Fibroblast of villous mesenchyme (primary cell): Measurements from ENCODE around the gene OR2T1. TPM values are rescaled to one million over a fixed set of nuclear protein-coding genes. Genes with fewer than 3 reads are reported as not detected.

ENCODE experiments used
- DNase-seq: peaks from one replicate; pipeline ENCODE4 v3.0.0-alpha.2; 2010; ENCODE audit warnings: low read depth
- H3K4me3 ChIP-seq: 2 replicates; pipeline ENCODE4 v1.5.1; 2011; ENCODE audit warnings: low read depth, mild to moderate bottlenecking, low read length
- CTCF ChIP-seq: IDR thresholded peaks from 2 replicates; pipeline ENCODE4 v1.5.1; 2012; ENCODE audit warnings: low read depth, mild to moderate bottlenecking, low read length; ENCODE audit not compliant: insufficient read depth
- total RNA-seq: library from RNA; depleted of rRNA; stranded (reverse); fragments of >200 nt; gene quantifications from 2 replicates; pipeline ENCODE4 v1.2.3, GENCODE V29; 2012

Gene OR2T1
- total RNA-seq, 1 donor: not detected

- no peak for TF ChIP-seq CTCF
- H3K4me3 ChIP-seq: no peak overlapping the region
- no peak for DNase-seq
These were observed 25.9 kb upstream of the OR2T1 start for GRCh38 chr1:248376916-248377315.

- no peak for TF ChIP-seq CTCF
- no peak for DNase-seq
- H3K4me3 ChIP-seq: no peak overlapping the region
These were observed 22.0 kb upstream of the OR2T1 start for GRCh38 chr1:248380854-248381253.

- no peak for TF ChIP-seq CTCF
- no peak overlapping the region for H3K4me3 ChIP-seq
These were observed 14.4 kb upstream of the OR2T1 start for GRCh38 chr1:248388426-248388825.

GRCh38 chr1:248393050-248393449 is 9.8 kb upstream of the OR2T1 start:
- H3K4me3 ChIP-seq: no peak overlapping the region
- TF ChIP-seq CTCF: no peak
- DNase-seq: no peak

More at GRCh38 chr1:248388426-248388825, 14.4 kb upstream of the OR2T1 start:
- no peak for DNase-seq

GRCh38 chr1:248404024-248404423 is 1.2 kb downstream of the OR2T1 start:
- peak; percentile 20 for DNase-seq
- TF ChIP-seq CTCF: no peak
- H3K4me3 ChIP-seq: no peak overlapping the region

GRCh38 chr1:248406721-248407692 is 4.2 kb downstream of the OR2T1 start:
- DNase-seq: no peak
- no peak for TF ChIP-seq CTCF
- no peak overlapping the region for H3K4me3 ChIP-seq

- no peak for TF ChIP-seq CTCF
- no peak for DNase-seq
- H3K4me3 ChIP-seq: no peak overlapping the region
These were observed 13.4 kb downstream of the OR2T1 start for GRCh38 chr1:248416226-248416625.
